Erythroblast (primary cell): ENCODE measurements around the gene ABCC12.

Experiments used
- GATA1 ChIP-seq: IDR thresholded peaks from 2 replicates; pipeline ENCODE4 v1.6.1; 2011; ENCODE audit warnings: low read depth, mild to moderate bottlenecking, control low read depth, low read length, moderate library complexity
- POLR2A ChIP-seq: IDR thresholded peaks from 2 replicates; pipeline ENCODE4 v1.6.1; 2011; ENCODE audit warnings: mild to moderate bottlenecking, low read length

DNA sequence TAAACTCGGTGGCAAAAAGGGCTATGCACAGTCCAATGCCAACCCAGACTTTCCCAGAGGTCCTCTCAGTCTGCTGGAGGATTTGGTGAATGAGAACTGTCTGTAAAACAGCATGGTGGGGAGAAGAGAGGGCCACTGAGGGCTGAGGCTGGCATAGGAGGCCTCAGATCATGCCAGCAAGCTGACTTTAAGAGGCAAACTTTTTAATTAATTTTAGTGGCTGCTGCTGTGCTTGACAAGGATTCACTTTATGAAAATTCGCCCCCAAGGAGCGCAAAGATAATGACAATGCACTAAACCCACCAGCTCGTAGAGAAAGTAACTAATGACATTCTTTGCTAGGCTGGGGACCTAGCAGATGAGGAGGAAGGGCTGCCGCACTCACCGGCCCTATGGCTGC lies 15.0 kb downstream of the ABCC12 start:
- TF ChIP-seq POLR2A (no peak), GATA1 (no peak)
